ENCODE measurements around the gene CCDC170.

DNA sequence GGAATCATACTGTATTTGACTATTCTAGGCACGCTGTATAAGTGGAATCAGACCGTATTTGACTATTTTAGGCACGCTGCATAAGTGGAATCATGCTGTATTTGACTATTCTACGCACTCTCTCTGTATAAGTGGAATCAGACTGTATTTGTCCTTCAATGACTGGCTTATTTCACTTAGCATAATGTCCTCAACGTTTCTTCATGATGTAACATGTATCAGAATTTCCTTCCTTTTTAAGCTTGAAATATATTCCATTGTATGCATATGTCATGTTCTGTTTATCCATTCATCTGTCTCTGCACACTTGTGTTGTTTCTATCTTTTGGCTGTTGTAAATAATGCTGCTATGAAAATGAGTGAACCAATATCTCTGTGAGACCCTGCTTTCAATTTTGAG, 5.7 kb downstream of the CCDC170 start:
- TF ChIP-seq, protein P1, sequence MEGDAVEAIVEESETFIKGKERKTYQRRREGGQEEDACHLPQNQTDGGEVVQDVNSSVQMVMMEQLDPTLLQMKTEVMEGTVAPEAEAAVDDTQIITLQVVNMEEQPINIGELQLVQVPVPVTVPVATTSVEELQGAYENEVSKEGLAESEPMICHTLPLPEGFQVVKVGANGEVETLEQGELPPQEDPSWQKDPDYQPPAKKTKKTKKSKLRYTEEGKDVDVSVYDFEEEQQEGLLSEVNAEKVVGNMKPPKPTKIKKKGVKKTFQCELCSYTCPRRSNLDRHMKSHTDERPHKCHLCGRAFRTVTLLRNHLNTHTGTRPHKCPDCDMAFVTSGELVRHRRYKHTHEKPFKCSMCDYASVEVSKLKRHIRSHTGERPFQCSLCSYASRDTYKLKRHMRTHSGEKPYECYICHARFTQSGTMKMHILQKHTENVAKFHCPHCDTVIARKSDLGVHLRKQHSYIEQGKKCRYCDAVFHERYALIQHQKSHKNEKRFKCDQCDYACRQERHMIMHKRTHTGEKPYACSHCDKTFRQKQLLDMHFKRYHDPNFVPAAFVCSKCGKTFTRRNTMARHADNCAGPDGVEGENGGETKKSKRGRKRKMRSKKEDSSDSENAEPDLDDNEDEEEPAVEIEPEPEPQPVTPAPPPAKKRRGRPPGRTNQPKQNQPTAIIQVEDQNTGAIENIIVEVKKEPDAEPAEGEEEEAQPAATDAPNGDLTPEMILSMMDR (IDR thresholded peaks at IDR 0.05; ENCODE audit: borderline replicate concordance, extremely low read depth, low read length, poor library complexity, severe bottlenecking) = no peak
- no peak for TF ChIP-seq EZH2 (IDR thresholded peaks at IDR 0.05; ENCODE audit: borderline replicate concordance, low read depth, low read length, severe bottlenecking)
